ENCODE measurements around the gene CLDN11. TPM values are rescaled to one million over a fixed set of nuclear protein-coding genes. Genes with fewer than 3 reads are reported as not detected.

The CLDN11 gene
- total RNA-seq, 1 experiment from 2014 or later: 0.22 TPM

DNA sequence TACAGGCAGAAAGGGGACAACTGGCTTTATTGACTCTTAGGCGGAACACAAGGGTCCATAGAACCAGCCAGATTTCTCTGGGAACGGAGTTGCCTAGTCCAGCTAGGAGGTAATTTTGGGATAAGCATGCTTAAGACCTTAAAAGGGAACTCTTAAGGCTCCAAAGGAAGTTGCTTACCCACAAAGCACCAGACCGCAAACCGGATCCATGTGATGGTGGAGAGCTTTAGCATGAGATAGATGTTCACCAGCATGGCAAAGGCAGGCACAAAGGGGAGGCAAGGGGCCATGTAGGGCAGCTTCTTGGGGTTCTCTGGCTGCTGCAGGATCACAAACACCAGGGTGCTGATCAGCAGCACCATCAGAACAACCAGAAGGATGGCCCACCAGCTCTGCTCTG, 61.4 kb downstream of the CLDN11 start:
- TF ChIP-seq RAD21 (IDR thresholded peaks at IDR 0.05; ENCODE audit: low read depth) (no peak), CBX3 (IDR thresholded peaks at IDR 0.05; ENCODE audit: low read depth) (no peak), ZFX (IDR thresholded peaks at IDR 0.05) (no peak), SP1 (IDR thresholded peaks at IDR 0.05; ENCODE audit: low read depth) (no peak)
- TF ChIP-seq, protein P1, sequence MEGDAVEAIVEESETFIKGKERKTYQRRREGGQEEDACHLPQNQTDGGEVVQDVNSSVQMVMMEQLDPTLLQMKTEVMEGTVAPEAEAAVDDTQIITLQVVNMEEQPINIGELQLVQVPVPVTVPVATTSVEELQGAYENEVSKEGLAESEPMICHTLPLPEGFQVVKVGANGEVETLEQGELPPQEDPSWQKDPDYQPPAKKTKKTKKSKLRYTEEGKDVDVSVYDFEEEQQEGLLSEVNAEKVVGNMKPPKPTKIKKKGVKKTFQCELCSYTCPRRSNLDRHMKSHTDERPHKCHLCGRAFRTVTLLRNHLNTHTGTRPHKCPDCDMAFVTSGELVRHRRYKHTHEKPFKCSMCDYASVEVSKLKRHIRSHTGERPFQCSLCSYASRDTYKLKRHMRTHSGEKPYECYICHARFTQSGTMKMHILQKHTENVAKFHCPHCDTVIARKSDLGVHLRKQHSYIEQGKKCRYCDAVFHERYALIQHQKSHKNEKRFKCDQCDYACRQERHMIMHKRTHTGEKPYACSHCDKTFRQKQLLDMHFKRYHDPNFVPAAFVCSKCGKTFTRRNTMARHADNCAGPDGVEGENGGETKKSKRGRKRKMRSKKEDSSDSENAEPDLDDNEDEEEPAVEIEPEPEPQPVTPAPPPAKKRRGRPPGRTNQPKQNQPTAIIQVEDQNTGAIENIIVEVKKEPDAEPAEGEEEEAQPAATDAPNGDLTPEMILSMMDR (IDR thresholded peaks at IDR 0.05 in 2 of 3, conservative IDR thresholded peaks at IDR 0.05 in 1 of 3; ENCODE audit: borderline replicate concordance in 1 of 3, insufficient read depth in 1 of 3, low read depth in 2 of 3, low read length in 2 of 3): no peak
- Histone ChIP-seq H3K4me1 (ENCODE audit: control insufficient read depth in 1 of 2, insufficient read depth in 2 of 2, low read length in 2 of 2) (no peaks in the 10 kb centered on the region), H2AFZ (ENCODE audit: low read depth, low read length, poor library complexity, severe bottlenecking) (no peak overlapping the region), H3K9me2 (ENCODE audit: insufficient read depth) (no peaks in the 10 kb centered on the region), H3K27ac (ENCODE audit: low read depth, low read length) (no peak overlapping the region), H3K4me2 (ENCODE audit: low read length) (no peak overlapping the region), H4K20me1 (ENCODE audit: insufficient read depth) (no peaks in the 10 kb centered on the region), H3K4me3 (replicated peaks in 1 of 2; ENCODE audit: low read depth in 1 of 2, low read length in 2 of 2) (no peak overlapping the region), H3K36me3 (ENCODE audit: control insufficient read depth in 1 of 2, insufficient read depth in 2 of 2, low read length in 2 of 2) (no peaks in the 10 kb centered on the region), H3K9me3 (ENCODE audit: control insufficient read depth in 1 of 2, insufficient read depth in 1 of 2, low read depth in 1 of 2, low read length in 2 of 2) (no peaks in the 10 kb centered on the region), H3K9ac (ENCODE audit: low read length) (no peak overlapping the region), H3K79me2 (ENCODE audit: insufficient read depth, low read length) (no peaks in the 10 kb centered on the region), H3K27me3 (ENCODE audit: insufficient read depth, low read length) (no peaks in the 10 kb centered on the region)
- ChIA-PET CTCF (no interaction called here), POLR2A (no interaction called here), RAD21 (ENCODE audit: low non-redundant PET in 1 of 2, low total read pairs in 2 of 2, uncharacterized antibody in 2 of 2, unreplicated experiment in 2 of 2) (no interaction called here)
- no TSS peak for BruUV-seq (replicated peaks)
- DNase-seq (ENCODE audit: low read depth, low spot score) (no peak), ATAC-seq (no peak)
- intact Hi-C loops (cut with micrococcal nuclease): no loop called here

- POLR2A ChIA-PET: no interaction called here
- Histone ChIP-seq H3K4me2 (ENCODE audit: low read length) (no peak overlapping the region), H4K20me1 (ENCODE audit: insufficient read depth) (no peaks in the 10 kb centered on the region), H3K27me3 (ENCODE audit: insufficient read depth, low read length) (no peaks in the 10 kb centered on the region), H3K4me3 (replicated peaks in 1 of 2; ENCODE audit: low read depth in 1 of 2, low read length in 2 of 2) (no peak overlapping the region), H3K79me2 (ENCODE audit: insufficient read depth, low read length) (no peaks in the 10 kb centered on the region), H3K4me1 (ENCODE audit: control insufficient read depth in 1 of 2, insufficient read depth in 2 of 2, low read length in 2 of 2) (no peaks in the 10 kb centered on the region), H2AFZ (ENCODE audit: low read depth, low read length, poor library complexity, severe bottlenecking) (no peak overlapping the region), H3K36me3 (ENCODE audit: control insufficient read depth in 1 of 2, insufficient read depth in 2 of 2, low read length in 2 of 2) (no peaks in the 10 kb centered on the region), H3K9me3 (ENCODE audit: control insufficient read depth in 1 of 2, insufficient read depth in 1 of 2, low read depth in 1 of 2, low read length in 2 of 2) (no peaks in the 10 kb centered on the region), H3K9me2 (ENCODE audit: insufficient read depth) (no peaks in the 10 kb centered on the region), H3K9ac (ENCODE audit: low read length) (no peak overlapping the region), H3K27ac (ENCODE audit: low read depth, low read length) (no peak overlapping the region)
- RAD21 ChIA-PET (ENCODE audit: low non-redundant PET in 1 of 2, low total read pairs in 2 of 2, uncharacterized antibody in 2 of 2, unreplicated experiment in 2 of 2): no interaction called here
- CTCF ChIA-PET: no interaction called here
- DNase-seq (ENCODE audit: low read depth, low spot score) (no peak), ATAC-seq (no peak)
- intact Hi-C loops (cut with micrococcal nuclease): no loop called here
- BruUV-seq (replicated peaks): no TSS peak
- no peak for TF ChIP-seq ELF1 (IDR thresholded peaks at IDR 0.05; ENCODE audit: borderline replicate concordance, low read depth)
- TF ChIP-seq JUND (IDR thresholded peaks at IDR 0.05): no peak
- no peak for TF ChIP-seq CEBPB (IDR thresholded peaks at IDR 0.05; ENCODE audit: low read depth)
- no peak for TF ChIP-seq YY1 (IDR thresholded peaks at IDR 0.05; ENCODE audit: extremely low read depth, insufficient replicate concordance, low read depth, low read length)
- no peak for TF ChIP-seq TCF7L2 (IDR thresholded peaks at IDR 0.05; ENCODE audit: borderline replicate concordance, extremely low read depth, insufficient read depth, insufficient read length)
- TF ChIP-seq ZFX (IDR thresholded peaks at IDR 0.05): no peak
- TF ChIP-seq SIN3A (IDR thresholded peaks at IDR 0.05; ENCODE audit: low read depth): no peak
- TF ChIP-seq, protein P1 (IDR thresholded peaks at IDR 0.05 in 2 of 3, conservative IDR thresholded peaks at IDR 0.05 in 1 of 3; ENCODE audit: borderline replicate concordance in 1 of 3, insufficient read depth in 1 of 3, low read depth in 2 of 3, low read length in 2 of 3): no peak
- TF ChIP-seq ZBTB33 (IDR thresholded peaks at IDR 0.05; ENCODE audit: extremely low read depth, insufficient replicate concordance, low read length): no peak
- TF ChIP-seq ZNF274 (IDR thresholded peaks at IDR 0.05; ENCODE audit: low read depth, low read length): no peak
- TF ChIP-seq POLR2AphosphoS5 (IDR thresholded peaks at IDR 0.05; ENCODE audit: low read depth, low read length): no peak
- no peak for TF ChIP-seq EGR1 (IDR thresholded peaks at IDR 0.05; ENCODE audit: low read depth)
- TF ChIP-seq CBX3 (IDR thresholded peaks at IDR 0.05; ENCODE audit: low read depth): no peak
Observed at GRCh38 chr3:170482199-170482598, 63.5 kb downstream of the CLDN11 start.

All from HCT116 (cell line).